GM18502 (cell line): ENCODE results near the gene TRIM47.
A peak's percentile ranks its signal among the peaks of the same experiment; 100 is the strongest.
"Not testable (repeated sequence)": the region's sequence is repeated elsewhere in the genome, so short reads cannot be mapped to it uniquely, and the experiment has no call there.

Source experiments
- ATAC-seq: cut with Tn5 transposase; IDR thresholded peaks from one replicate; pipeline ENCODE4 v1.9.1; 2021; ENCODE audit warnings: mild to moderate bottlenecking; ENCODE audit not compliant: unreplicated experiment, poor library complexity

The TRIM47 gene

GRCh38 chr17:75872434-75873351 lies 5.7 kb downstream of the TRIM47 start:
- no peak for ATAC-seq

- ATAC-seq: not testable (repeated sequence)
Observed at GRCh38 chr17:75870228-75870627, 8.2 kb downstream of the TRIM47 start.

- ATAC-seq: no peak
Observed at GRCh38 chr17:75869282-75870141, 8.9 kb downstream of the TRIM47 start.

DNA sequence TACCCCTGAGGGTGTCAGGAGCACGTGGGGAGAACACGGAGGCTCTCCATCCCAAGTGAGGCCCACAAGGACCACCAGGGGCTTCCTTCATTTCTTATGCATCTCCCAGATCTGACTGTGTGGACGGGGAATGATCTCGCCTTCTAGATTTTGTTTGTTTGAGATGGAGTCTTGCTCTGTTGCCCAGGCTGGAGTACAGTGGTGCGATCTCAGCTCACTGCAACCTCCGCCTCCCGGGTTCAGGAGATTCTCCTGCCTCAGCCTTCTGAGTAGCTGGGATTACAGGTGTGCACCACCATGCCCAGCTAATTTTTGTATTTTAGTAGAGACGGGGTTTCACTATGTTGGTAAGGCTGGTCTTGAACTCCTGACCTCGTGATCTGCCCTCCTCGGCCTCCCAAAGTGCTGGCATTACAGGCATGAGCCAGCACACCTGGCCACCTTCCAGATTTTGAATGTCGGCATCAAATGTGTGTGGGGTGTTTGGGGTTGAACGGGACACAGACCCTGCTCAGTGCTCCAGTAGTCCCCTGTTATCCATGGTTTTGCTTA lies 9.6 kb downstream of the TRIM47 start:
- not testable (repeated sequence) for ATAC-seq

DNA sequence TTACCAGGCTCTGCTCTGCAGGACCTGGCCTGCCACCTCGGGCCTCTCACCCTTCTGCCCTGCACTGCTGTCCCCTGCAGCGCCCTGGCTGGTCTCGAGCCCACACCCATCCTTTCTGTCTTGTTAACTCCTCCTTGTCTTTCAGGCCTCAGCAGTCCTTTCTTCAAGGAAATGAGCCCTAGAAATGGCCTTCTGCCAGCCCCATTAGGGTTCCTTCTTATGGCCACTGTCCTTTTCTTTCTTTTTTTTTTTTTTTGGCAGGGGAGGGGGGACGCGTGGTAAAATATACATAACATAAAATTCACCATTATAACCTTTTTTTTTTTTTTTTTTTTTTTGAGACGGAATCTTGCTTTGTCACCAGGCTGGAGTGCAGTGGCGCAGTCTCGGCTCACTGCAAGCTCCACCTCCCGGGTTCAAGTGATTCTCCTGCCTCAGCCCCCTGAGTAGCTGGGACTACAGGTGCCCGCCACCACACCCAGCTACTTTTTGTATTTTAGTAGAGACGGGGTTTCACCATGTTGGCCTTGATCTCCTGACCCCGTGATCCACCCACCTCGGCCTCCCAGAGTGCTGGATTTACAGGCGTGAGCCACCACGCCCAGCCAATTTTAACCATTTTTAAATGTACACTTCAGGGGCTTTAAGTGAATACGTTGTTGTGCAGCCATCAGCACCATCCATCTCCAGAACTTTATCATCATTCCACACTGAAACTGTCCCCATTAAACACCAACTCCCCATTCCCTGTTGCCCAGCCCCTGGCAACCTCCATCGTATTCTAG lies 12.8 kb downstream of the TRIM47 start:
- not testable (repeated sequence) for ATAC-seq

DNA sequence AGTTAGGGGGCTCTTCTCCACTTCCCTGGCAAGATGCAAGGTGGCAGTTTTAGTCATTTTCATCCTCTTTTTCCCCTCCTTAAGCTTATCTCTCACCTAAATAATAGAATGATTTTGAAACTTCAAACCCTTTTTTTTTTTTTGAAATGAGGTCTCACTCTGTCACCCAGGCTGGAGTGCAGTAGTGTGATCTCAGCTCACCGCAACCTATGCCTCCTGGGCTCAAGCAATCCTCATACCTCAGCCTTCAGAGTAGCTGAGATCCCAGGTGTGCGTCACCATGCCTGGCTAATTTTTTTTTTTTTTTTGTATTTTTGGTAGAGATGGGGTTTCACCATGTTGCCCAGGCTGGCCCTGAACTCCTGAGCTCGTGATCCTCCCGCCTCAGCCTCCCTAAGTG lies 13.5 kb downstream of the TRIM47 start:
- not testable (repeated sequence) for ATAC-seq

DNA sequence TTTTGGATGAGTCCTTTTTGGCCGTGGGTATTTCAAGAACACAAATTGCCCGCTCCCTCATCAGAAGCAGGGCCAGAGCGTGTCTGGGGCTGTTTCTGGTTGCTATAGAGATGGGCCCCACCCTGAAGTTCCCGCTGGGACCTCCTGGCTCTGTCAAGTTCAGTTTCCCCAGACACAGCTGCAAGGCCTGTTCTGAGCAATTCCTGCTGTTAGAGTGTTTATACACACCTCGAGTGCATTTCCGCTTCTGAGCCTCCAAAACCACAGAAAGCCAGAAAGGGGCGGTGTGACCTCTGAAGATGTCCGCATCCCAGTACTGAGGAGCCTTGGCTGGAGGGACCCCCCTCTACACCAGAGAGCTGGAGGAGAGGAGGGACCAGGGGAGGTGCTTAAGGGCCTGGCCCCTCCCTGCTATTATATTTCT lies 13.9 kb downstream of the TRIM47 start:
- ATAC-seq: peak; percentile 80

DNA sequence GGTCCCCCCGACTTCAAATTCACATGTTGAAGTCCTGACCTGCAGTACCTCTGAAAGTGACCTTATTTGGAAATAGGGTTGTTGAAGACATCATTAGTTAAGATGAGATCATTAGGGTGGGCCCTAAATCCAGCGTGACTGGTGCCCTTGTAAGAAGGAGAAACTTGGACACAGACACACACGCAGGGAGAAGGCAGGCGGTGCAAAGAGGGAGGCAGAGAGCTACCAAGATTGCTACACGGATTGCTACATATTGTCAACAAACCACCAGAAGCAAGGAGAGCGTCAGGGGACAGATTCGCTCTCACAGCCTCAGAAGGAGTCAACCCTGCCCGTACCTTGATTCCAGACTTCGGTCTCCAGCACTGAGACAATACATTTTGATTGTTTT lies 16.5 kb downstream of the TRIM47 start:
- no peak for ATAC-seq

DNA sequence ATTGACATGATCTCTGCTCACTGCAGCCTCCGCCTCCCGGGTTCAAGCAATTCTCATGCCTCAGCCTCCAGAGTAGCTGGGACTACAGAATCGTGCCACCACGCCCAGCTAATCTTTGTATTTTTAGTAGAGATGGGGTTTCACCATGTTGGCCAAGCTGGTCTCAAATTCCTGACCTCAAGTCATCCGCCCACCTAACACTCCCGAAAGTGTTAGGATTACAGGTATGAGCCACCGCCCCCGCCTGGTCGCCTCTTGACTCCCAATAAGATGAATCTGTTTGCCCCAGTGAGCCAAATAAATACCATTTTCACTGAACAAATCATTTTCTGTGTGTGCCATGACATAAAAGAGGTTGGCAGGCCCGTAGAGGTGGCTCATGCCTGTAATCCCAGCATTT lies 19.0 kb downstream of the TRIM47 start:
- not testable (repeated sequence) for ATAC-seq

DNA sequence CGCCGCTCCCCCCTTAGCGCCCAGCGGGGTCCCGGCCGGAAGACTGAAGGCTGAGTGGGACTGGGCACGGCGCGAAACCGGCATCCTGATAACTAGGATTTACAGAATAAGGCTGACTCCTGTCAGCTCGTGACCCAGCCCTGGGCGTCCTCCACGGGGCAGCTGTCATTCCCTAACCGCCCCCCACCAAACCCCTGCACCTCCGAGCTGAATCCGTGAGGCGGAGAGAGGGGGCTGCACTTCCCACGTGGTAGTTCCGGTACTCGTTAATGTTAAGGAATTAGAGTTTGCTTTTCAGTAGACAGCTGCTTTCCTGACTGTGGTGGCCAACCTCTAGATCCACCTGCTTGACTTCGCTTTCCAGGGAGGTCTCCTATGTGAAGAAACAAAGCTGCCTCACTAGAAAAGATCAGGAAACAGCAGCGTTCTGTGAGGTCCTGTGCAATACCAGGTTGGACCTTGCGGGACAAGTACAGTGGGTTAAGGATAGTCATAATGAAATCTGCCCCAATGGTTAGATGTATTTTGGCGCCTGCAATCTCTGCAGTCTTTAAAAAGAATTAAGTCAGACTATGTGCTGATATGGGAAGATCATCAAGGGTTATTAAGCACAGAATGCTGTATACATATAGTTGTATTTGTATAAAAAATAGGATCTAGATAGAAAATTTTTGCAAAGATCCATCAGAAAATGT lies 22.2 kb downstream of the TRIM47 start:
- ATAC-seq: no peak

- peak; percentile 86 for ATAC-seq
Observed at GRCh38 chr17:75855310-75856061, 22.9 kb downstream of the TRIM47 start, which contains the start of gene WBP2. TSS of gene WBP2 (minus strand) at chr17:75855335. CDS start at chr17:75855297, 38 bp downstream.

DNA sequence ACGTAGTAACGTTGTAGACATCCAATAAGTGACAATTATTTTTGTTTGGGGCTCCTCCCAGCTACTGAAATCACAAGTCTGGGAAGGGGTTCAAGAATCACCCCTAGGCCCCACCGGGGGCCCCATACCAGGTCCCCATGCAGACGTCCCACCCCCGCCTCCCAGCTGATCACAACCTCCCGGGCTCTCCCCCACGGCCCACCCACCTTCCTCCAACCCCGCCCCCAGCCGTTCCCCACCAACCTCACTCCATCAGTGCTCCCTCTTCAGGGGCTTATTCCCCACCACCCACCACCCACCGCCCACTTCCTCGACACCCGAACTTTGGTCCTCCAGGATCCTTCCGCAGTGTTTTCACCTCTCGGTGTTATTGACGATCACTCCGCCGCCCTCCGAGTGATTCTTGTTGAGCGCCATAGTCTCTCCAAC lies 23.5 kb downstream of the TRIM47 start:
- ATAC-seq: no peak

- ATAC-seq: no peak
Observed at GRCh38 chr17:75854101-75854748, 24.2 kb downstream of the TRIM47 start.

GRCh38 chr17:75853433-75853832 lies 24.9 kb downstream of the TRIM47 start:
- ATAC-seq: no peak

DNA sequence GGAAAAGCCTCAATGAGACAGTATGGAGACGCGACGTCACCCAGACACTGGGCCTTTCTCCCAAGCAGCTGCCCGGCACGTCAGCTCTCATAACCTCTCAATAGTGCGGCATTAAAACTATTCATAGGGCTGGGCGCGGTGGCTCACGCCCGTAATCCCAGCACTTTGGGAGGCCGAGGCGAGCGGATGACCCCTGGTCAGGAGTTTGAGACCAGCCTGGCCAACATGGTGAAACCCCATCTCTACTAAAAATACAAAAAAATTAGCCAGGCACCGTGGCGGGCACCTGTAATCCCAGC lies 26.7 kb downstream of the TRIM47 start:
- not testable (repeated sequence) for ATAC-seq

GRCh38 chr17:75850928-75851692 lies 27.3 kb downstream of the TRIM47 start:
- no peak for ATAC-seq

DNA sequence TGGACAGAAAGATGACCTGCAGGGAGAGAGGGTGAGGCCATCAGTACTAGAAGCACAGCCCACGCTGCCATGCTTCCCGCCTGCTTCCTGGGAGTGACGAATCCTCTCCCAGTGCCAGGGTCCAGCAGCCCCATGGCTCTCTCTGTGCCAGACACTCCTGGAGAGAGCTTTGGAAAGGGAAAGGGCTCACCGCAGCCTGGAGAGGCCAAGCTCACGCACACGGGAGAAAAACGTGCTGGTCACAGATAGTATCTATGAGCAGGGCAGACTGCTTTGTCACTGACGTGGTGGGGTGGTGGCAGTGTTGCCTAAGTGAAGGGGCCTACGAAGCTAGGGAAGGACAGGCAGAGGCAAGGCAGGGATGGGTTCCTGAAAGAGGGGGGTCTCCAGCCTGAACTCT lies 28.7 kb downstream of the TRIM47 start:
- no peak for ATAC-seq

DNA sequence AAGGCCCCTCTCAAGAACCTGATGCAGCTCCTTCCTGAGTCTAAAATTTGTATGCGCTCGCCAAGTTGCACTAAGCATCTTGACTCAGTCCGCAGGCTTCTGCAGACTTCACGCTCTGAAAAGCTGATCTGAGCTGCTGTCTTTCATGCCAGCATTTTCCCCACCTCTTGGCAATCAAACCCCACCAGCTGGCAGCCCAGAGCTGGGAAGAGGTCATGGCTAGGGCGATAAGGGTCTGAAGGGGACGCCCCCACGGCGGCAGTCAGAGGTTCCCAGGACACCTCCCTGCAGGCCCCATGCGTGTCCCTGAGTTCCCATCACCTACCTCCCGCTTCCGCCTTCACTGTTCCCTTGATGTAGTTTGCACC lies 29.1 kb downstream of the TRIM47 start:
- ATAC-seq: no peak
